ENCODE data around the gene FIGLA. TPM values are rescaled to one million over a fixed set of nuclear protein-coding genes. Genes with fewer than 3 reads are reported as not detected.

Gene FIGLA
- polyA plus RNA-seq, 1 donor (not counting 4 experiments of a cell fraction or from before 2014, with no cell fraction given) = not detected

DNA sequence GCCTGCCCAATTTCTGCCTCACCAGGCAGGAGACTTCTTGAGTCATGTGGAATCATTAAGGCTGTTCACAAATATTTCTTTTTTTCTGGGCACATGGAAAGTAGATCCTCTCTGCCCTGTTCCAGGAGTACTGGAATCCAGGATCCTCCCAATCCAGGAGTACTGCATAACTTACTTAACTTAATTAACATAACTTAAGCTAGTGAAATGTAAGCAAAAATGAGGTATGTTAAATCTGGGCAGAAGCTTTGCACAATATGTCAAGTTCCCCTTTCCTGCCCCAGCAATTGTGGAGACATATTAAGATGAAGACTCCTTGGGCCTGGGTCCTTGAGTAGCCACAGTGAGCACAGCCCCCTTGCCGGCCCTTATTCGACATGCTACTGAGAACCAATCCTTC is 41.9 kb upstream of the FIGLA start:
- dilution Hi-C loops (cut with MboI; ENCODE audit: extremely low pct_ligation_motif_present, low sequenced_read_pairs) = no loop called here
- no peak for FAIRE-seq
- H3K4me2 ChIP-seq (ENCODE audit: control insufficient read depth, extremely low read depth, insufficient read depth, low read depth, low read length) = no peak overlapping the region
- peaks cover 25% of the 10 kb centered on the region for H3K27me3 ChIP-seq (ENCODE audit: control insufficient read depth, extremely low read depth, insufficient read depth, low read length)
- no peaks in the 10 kb centered on the region for H3K9me3 ChIP-seq (ENCODE audit: control insufficient read depth, low read depth, low read length)
- H3K9ac ChIP-seq (ENCODE audit: control insufficient read depth, extremely low read depth, insufficient read depth, low read length) = no peak overlapping the region
- H3K79me2 ChIP-seq (ENCODE audit: control insufficient read depth, insufficient read depth, low read length) = no peaks in the 10 kb centered on the region
- no peaks in the 10 kb centered on the region for H3K36me3 ChIP-seq (ENCODE audit: control insufficient read depth in 2 of 2, extremely low read depth in 1 of 2, insufficient read depth in 2 of 2, low read length in 2 of 2)
- TF ChIP-seq EZH2 (IDR thresholded peaks at IDR 0.05; ENCODE audit: low read length) = no peak
- TF ChIP-seq, protein P1, sequence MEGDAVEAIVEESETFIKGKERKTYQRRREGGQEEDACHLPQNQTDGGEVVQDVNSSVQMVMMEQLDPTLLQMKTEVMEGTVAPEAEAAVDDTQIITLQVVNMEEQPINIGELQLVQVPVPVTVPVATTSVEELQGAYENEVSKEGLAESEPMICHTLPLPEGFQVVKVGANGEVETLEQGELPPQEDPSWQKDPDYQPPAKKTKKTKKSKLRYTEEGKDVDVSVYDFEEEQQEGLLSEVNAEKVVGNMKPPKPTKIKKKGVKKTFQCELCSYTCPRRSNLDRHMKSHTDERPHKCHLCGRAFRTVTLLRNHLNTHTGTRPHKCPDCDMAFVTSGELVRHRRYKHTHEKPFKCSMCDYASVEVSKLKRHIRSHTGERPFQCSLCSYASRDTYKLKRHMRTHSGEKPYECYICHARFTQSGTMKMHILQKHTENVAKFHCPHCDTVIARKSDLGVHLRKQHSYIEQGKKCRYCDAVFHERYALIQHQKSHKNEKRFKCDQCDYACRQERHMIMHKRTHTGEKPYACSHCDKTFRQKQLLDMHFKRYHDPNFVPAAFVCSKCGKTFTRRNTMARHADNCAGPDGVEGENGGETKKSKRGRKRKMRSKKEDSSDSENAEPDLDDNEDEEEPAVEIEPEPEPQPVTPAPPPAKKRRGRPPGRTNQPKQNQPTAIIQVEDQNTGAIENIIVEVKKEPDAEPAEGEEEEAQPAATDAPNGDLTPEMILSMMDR (optimal IDR thresholded peaks at IDR 0.05 in 1 of 3, IDR thresholded peaks at IDR 0.05 in 1 of 3, conservative IDR thresholded peaks at IDR 0.05 in 1 of 3; ENCODE audit: extremely low read depth in 1 of 3, insufficient read depth in 2 of 3, low read length in 3 of 3) = no peak
- H3K4me3 ChIP-seq (ENCODE audit: control insufficient read depth in 2 of 3, extremely low read depth in 1 of 3, insufficient read depth in 2 of 3, low read depth in 1 of 3, low read length in 3 of 3) = no peak overlapping the region
- DNase-seq (ENCODE audit: low read depth, low spot score) = no peak
- no peak overlapping the region for H2AFZ ChIP-seq (ENCODE audit: control insufficient read depth, low read length)
- H3K27ac ChIP-seq (ENCODE audit: control insufficient read depth, insufficient read depth, low read length) = no peak overlapping the region
- no peaks in the 10 kb centered on the region for H3K4me1 ChIP-seq (ENCODE audit: control insufficient read depth, extremely low read depth, insufficient read depth, low read length)
- H4K20me1 ChIP-seq (ENCODE audit: control insufficient read depth, extremely low read depth, insufficient read depth, low read length) = no peaks in the 10 kb centered on the region
- H3K9me1 ChIP-seq (ENCODE audit: control insufficient read depth, extremely low read depth, insufficient read depth, low read length) = no peaks in the 10 kb centered on the region

DNA sequence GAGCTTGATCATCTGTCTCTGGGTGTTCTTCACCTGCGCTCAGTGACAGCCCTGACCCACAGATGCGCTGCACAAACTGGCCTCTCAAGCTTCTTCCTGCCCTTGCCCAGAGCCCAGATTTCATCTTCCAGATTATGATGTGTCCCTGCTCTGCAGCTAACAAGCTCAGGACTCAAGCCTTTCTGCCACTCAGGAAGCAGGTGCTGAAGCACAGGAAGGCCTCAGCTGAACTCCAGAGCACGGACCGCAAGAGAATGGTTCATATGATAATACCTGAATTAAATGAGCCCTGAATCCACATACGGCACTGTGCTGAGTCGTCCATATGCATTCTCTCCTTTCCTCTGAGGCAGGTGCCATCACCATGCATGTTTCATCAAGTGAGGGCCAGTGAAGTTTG is 41.4 kb upstream of the FIGLA start:
- DNase-seq (ENCODE audit: low read depth, low spot score) = no peak
- Histone ChIP-seq H3K9ac (ENCODE audit: control insufficient read depth, extremely low read depth, insufficient read depth, low read length) (no peak overlapping the region), H3K79me2 (ENCODE audit: control insufficient read depth, insufficient read depth, low read length) (no peaks in the 10 kb centered on the region), H3K27me3 (ENCODE audit: control insufficient read depth, extremely low read depth, insufficient read depth, low read length) (peaks cover 25% of the 10 kb centered on the region), H3K4me1 (ENCODE audit: control insufficient read depth, extremely low read depth, insufficient read depth, low read length) (no peaks in the 10 kb centered on the region), H2AFZ (ENCODE audit: control insufficient read depth, low read length) (no peak overlapping the region), H3K4me2 (ENCODE audit: control insufficient read depth, extremely low read depth, insufficient read depth, low read depth, low read length) (no peak overlapping the region), H3K4me3 (ENCODE audit: control insufficient read depth in 2 of 3, extremely low read depth in 1 of 3, insufficient read depth in 2 of 3, low read depth in 1 of 3, low read length in 3 of 3) (no peak overlapping the region), H4K20me1 (ENCODE audit: control insufficient read depth, extremely low read depth, insufficient read depth, low read length) (no peaks in the 10 kb centered on the region), H3K9me1 (ENCODE audit: control insufficient read depth, extremely low read depth, insufficient read depth, low read length) (no peaks in the 10 kb centered on the region), H3K36me3 (ENCODE audit: control insufficient read depth in 2 of 2, extremely low read depth in 1 of 2, insufficient read depth in 2 of 2, low read length in 2 of 2) (no peaks in the 10 kb centered on the region), H3K9me3 (ENCODE audit: control insufficient read depth, low read depth, low read length) (no peaks in the 10 kb centered on the region), H3K27ac (ENCODE audit: control insufficient read depth, insufficient read depth, low read length) (no peak overlapping the region)
- FAIRE-seq = no peak
- dilution Hi-C loops (cut with MboI; ENCODE audit: extremely low pct_ligation_motif_present, low sequenced_read_pairs) = no loop called here
- TF ChIP-seq EZH2 (IDR thresholded peaks at IDR 0.05; ENCODE audit: low read length) = no peak
- TF ChIP-seq, protein P1 (optimal IDR thresholded peaks at IDR 0.05 in 1 of 3, IDR thresholded peaks at IDR 0.05 in 1 of 3, conservative IDR thresholded peaks at IDR 0.05 in 1 of 3; ENCODE audit: extremely low read depth in 1 of 3, insufficient read depth in 2 of 3, low read length in 3 of 3) = no peak
